HepG2 (cell line): Measurements from ENCODE around the gene DPH3.

ENCODE experiments used
- BRD4 ChIP-seq: sonication (generic); formaldehyde crosslinking; IDR thresholded peaks from 2 replicates; pipeline ENCODE4 v1.4.0; 2020; ENCODE audit warnings: missing genetic modification reagents
- CTCF ChIP-seq: sonication (generic); formaldehyde crosslinking; IDR thresholded peaks from 2 replicates; pipeline ENCODE4 v1.5.0; 2020; ENCODE audit warnings: mild to moderate bottlenecking, missing genetic modification reagents, moderate library complexity
- ETS1 ChIP-seq: sonication (generic); formaldehyde crosslinking; IDR thresholded peaks from 2 replicates; pipeline ENCODE4 v1.4.0; 2020; ENCODE audit warnings: missing genetic modification reagents
- IRX3 ChIP-seq: sonication (generic); formaldehyde crosslinking; IDR thresholded peaks from 2 replicates; pipeline ENCODE4 v1.8.1; 2023; ENCODE audit warnings: mild to moderate bottlenecking, low read depth, missing genetic modification reagents, borderline replicate concordance
- MAF1 ChIP-seq: sonication (generic); formaldehyde crosslinking; IDR thresholded peaks from 2 replicates; pipeline ENCODE4 v1.5.0; 2020; ENCODE audit warnings: missing genetic modification reagents, borderline replicate concordance
- MLLT10 ChIP-seq: sonication (generic); formaldehyde crosslinking; IDR thresholded peaks from 2 replicates; pipeline ENCODE4 v1.4.0; 2020; ENCODE audit warnings: missing genetic modification reagents
- POLR2A ChIP-seq, 2 experiments: IDR thresholded peaks; 2 replicates each; pipeline ENCODE4 v1.6.1; 2011; ENCODE audit warnings: low read depth in 2 of 2, low read length in 2 of 2, mild to moderate bottlenecking in 1 of 2, moderate library complexity in 1 of 2; ENCODE audit not compliant: insufficient read depth in 1 of 2
- POLR2AphosphoS5 ChIP-seq: IDR thresholded peaks from 2 replicates; pipeline ENCODE4 v1.6.1; 2012; ENCODE audit warnings: low read depth, low read length
- REL ChIP-seq: sonication (generic); formaldehyde crosslinking; conservative IDR thresholded peaks from 2 replicates; pipeline ENCODE4 v1.8.0; 2022; ENCODE audit warnings: mild to moderate bottlenecking, missing genetic modification reagents, moderate library complexity
- SNAPC2 ChIP-seq: sonication (generic); formaldehyde crosslinking; IDR thresholded peaks from 2 replicates; pipeline ENCODE4 v1.8.1; 2022; ENCODE audit warnings: mild to moderate bottlenecking, missing genetic modification reagents
- ZNF549 ChIP-seq: sonication (generic); formaldehyde crosslinking; IDR thresholded peaks from 2 replicates; pipeline ENCODE4 v1.5.0; 2020; ENCODE audit warnings: missing genetic modification reagents

GRCh38 chr3:16280671-16281070 lies 15.9 kb upstream of the DPH3 start:
- TF ChIP-seq MAF1 (CRISPR knock-in tag) (no peak), BRD4 (CRISPR knock-in tag) (no peak), POLR2A (IDR thresholded peaks at IDR 0.05; ENCODE audit: insufficient read depth in 1 of 2, low read depth in 2 of 2, low read length in 2 of 2) (no peak), POLR2AphosphoS5 (no peak), CTCF (CRISPR knock-in tag) (no peak), ZNF549 (CRISPR knock-in tag) (no peak), MLLT10 (CRISPR knock-in tag) (no peak), IRX3 (CRISPR knock-in tag) (no peak), REL (CRISPR knock-in tag) (no peak), ETS1 (CRISPR knock-in tag) (no peak), SNAPC2 (no peak)
